SK-N-MC (cell line): ENCODE results near the gene ZNF189.

ENCODE experiments used
- EZH2 ChIP-seq: fragments of 200-600 bp; sonication (generic); IDR thresholded peaks from one replicate; pipeline ENCODE4 v1.6.1; 2017; ENCODE audit warnings: antibody characterized with exemption
- POLR2AphosphoS5 ChIP-seq: IDR thresholded peaks from 2 replicates; pipeline ENCODE4 v1.6.1; 2012; ENCODE audit warnings: mild to moderate bottlenecking, low read depth, low read length, borderline replicate concordance

DNA sequence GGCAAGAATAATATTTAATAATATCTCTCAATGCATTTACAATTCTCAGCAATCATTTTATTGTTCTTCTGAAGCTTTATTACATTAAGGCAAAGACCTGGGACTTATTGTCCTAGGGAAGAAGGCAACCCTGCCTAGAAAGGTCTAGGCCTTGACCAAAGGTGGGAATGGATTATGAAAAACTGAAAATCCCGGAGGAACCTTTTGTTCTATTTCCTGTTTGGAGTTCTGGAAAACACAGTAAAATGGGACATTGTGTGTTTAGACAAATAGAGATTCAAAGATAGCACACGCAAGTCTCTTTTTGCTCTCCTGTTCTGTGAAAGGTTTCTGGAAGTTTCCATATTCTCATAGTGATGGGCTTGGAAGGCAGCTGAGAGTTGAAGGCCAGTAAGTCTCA lies 45.0 kb upstream of the ZNF189 start:
- TF ChIP-seq POLR2AphosphoS5: no peak
- TF ChIP-seq EZH2: no peak
